Activated naive CD8-positive, alpha-beta T cell (primary cell): ENCODE data around the gene PC.

Experiments
- H3K27ac Mint-ChIP-seq: one replicate; pipeline ENCODE4 v1.8.0; 2021; ENCODE audit warnings: mixed read lengths
- H3K27me3 Mint-ChIP-seq: one replicate; pipeline ENCODE4 v1.8.0; 2021; ENCODE audit warnings: mixed read lengths
- H3K36me3 Mint-ChIP-seq: one replicate; pipeline ENCODE4 v1.8.0; 2021; ENCODE audit warnings: mixed read lengths
- H3K4me1 Mint-ChIP-seq: one replicate; pipeline ENCODE4 v1.8.0; 2021; ENCODE audit warnings: low read depth, mixed read lengths
- H3K4me3 Mint-ChIP-seq: one replicate; pipeline ENCODE4 v1.8.0; 2021; ENCODE audit warnings: mild to moderate bottlenecking, mixed read lengths
- H3K9me3 Mint-ChIP-seq: one replicate; pipeline ENCODE4 v1.8.0; 2021; ENCODE audit warnings: low read depth, mixed read lengths

PC gene

GRCh38 chr11:66901964-66902390 is 56.2 kb downstream of the PC start:
- Mint-ChIP-seq H3K4me3 (no peak overlapping the region), H3K9me3 (no peaks in the 10 kb centered on the region), H3K27ac (no peak overlapping the region), H3K36me3 (no peaks in the 10 kb centered on the region), H3K4me1 (no peaks in the 10 kb centered on the region), H3K27me3 (no peaks in the 10 kb centered on the region)

GRCh38 chr11:66894141-66894540 is 64.0 kb downstream of the PC start:
- no peaks in the 10 kb centered on the region for H3K36me3 Mint-ChIP-seq
- H3K4me3 Mint-ChIP-seq, result no peak overlapping the region
- no peaks in the 10 kb centered on the region for H3K27me3 Mint-ChIP-seq
- H3K27ac Mint-ChIP-seq, result no peak overlapping the region
- H3K4me1 Mint-ChIP-seq, result peaks cover 7% of the 10 kb centered on the region
- no peaks in the 10 kb centered on the region for H3K9me3 Mint-ChIP-seq

GRCh38 chr11:66892911-66893310 is 65.3 kb downstream of the PC start:
- Mint-ChIP-seq H3K4me1 (peaks cover 7% of the 10 kb centered on the region), H3K9me3 (no peaks in the 10 kb centered on the region), H3K27ac (no peak overlapping the region), H3K4me3 (no peak overlapping the region), H3K27me3 (no peaks in the 10 kb centered on the region), H3K36me3 (no peaks in the 10 kb centered on the region)

GRCh38 chr11:66891851-66892660 is 66.1 kb downstream of the PC start:
- H3K27me3 Mint-ChIP-seq, result no peaks in the 10 kb centered on the region
- no peaks in the 10 kb centered on the region for H3K36me3 Mint-ChIP-seq

GRCh38 chr11:66889960-66890359 is 68.2 kb downstream of the PC start:
- Mint-ChIP-seq H3K27me3 (no peaks in the 10 kb centered on the region), H3K27ac (no peak overlapping the region), H3K4me3 (no peak overlapping the region), H3K9me3 (no peaks in the 10 kb centered on the region), H3K4me1 (peaks cover 7% of the 10 kb centered on the region), H3K36me3 (peaks cover 3% of the 10 kb centered on the region)

More at GRCh38 chr11:66891851-66892660, 66.1 kb downstream of the PC start:
- Mint-ChIP-seq H3K4me1 (peaks cover 7% of the 10 kb centered on the region), H3K9me3 (no peaks in the 10 kb centered on the region), H3K4me3 (no peak overlapping the region), H3K27ac (no peak overlapping the region)

GRCh38 chr11:66888282-66888681 is 69.9 kb downstream of the PC start:
- Mint-ChIP-seq H3K36me3 (peaks cover 3% of the 10 kb centered on the region), H3K4me1 (peaks cover 7% of the 10 kb centered on the region), H3K27me3 (no peaks in the 10 kb centered on the region), H3K9me3 (no peaks in the 10 kb centered on the region), H3K4me3 (no peak overlapping the region), H3K27ac (no peak overlapping the region)

- H3K27me3 Mint-ChIP-seq, result no peaks in the 10 kb centered on the region
- H3K36me3 Mint-ChIP-seq, result peaks cover 3% of the 10 kb centered on the region
- no peak overlapping the region for H3K4me3 Mint-ChIP-seq
- peaks cover 7% of the 10 kb centered on the region for H3K4me1 Mint-ChIP-seq
- H3K9me3 Mint-ChIP-seq, result no peaks in the 10 kb centered on the region
- H3K27ac Mint-ChIP-seq, result no peak overlapping the region
Measured at GRCh38 chr11:66887526-66887925, 70.7 kb downstream of the PC start.

GRCh38 chr11:66886671-66887221 is 71.4 kb downstream of the PC start:
- H3K27ac Mint-ChIP-seq, result no peak overlapping the region
- H3K36me3 Mint-ChIP-seq, result peaks cover 3% of the 10 kb centered on the region
- H3K4me1 Mint-ChIP-seq, result peaks cover under 1% of the 10 kb centered on the region
- no peak overlapping the region for H3K4me3 Mint-ChIP-seq
- no peaks in the 10 kb centered on the region for H3K27me3 Mint-ChIP-seq
- H3K9me3 Mint-ChIP-seq, result no peaks in the 10 kb centered on the region

- Mint-ChIP-seq H3K27ac (no peak overlapping the region), H3K27me3 (no peaks in the 10 kb centered on the region), H3K9me3 (no peaks in the 10 kb centered on the region), H3K4me1 (peaks cover 4% of the 10 kb centered on the region), H3K4me3 (no peak overlapping the region), H3K36me3 (peaks cover 3% of the 10 kb centered on the region)
Measured at GRCh38 chr11:66885950-66886440, 72.2 kb downstream of the PC start.

GRCh38 chr11:66885469-66885868 is 72.7 kb downstream of the PC start:
- H3K4me3 Mint-ChIP-seq, result no peak overlapping the region
- H3K27ac Mint-ChIP-seq, result no peak overlapping the region
- peaks cover 9% of the 10 kb centered on the region for H3K4me1 Mint-ChIP-seq
- no peaks in the 10 kb centered on the region for H3K27me3 Mint-ChIP-seq
- H3K36me3 Mint-ChIP-seq, result peaks cover 3% of the 10 kb centered on the region
- H3K9me3 Mint-ChIP-seq, result no peaks in the 10 kb centered on the region

- H3K27me3 Mint-ChIP-seq, result no peaks in the 10 kb centered on the region
- peaks cover 12% of the 10 kb centered on the region for H3K4me1 Mint-ChIP-seq
- H3K36me3 Mint-ChIP-seq, result peaks cover 3% of the 10 kb centered on the region
- no peak overlapping the region for H3K27ac Mint-ChIP-seq
- no peaks in the 10 kb centered on the region for H3K9me3 Mint-ChIP-seq
- no peak overlapping the region for H3K4me3 Mint-ChIP-seq
Measured at GRCh38 chr11:66884443-66884842, 73.7 kb downstream of the PC start.

- Mint-ChIP-seq H3K36me3 (peaks cover 3% of the 10 kb centered on the region), H3K27ac (no peak overlapping the region), H3K4me3 (no peak overlapping the region), H3K4me1 (peaks cover 12% of the 10 kb centered on the region), H3K27me3 (no peaks in the 10 kb centered on the region), H3K9me3 (no peaks in the 10 kb centered on the region)
Measured at GRCh38 chr11:66883016-66883965, 74.9 kb downstream of the PC start.

- no peak overlapping the region for H3K27ac Mint-ChIP-seq
- H3K9me3 Mint-ChIP-seq, result no peaks in the 10 kb centered on the region
- no peak overlapping the region for H3K4me3 Mint-ChIP-seq
- H3K4me1 Mint-ChIP-seq, result peaks cover 12% of the 10 kb centered on the region
- H3K36me3 Mint-ChIP-seq, result peaks cover 3% of the 10 kb centered on the region
- H3K27me3 Mint-ChIP-seq, result no peaks in the 10 kb centered on the region
Measured at GRCh38 chr11:66882561-66883015, 75.6 kb downstream of the PC start.

- Mint-ChIP-seq H3K36me3 (peaks cover 3% of the 10 kb centered on the region), H3K4me3 (no peak overlapping the region), H3K4me1 (peaks cover 12% of the 10 kb centered on the region), H3K27me3 (no peaks in the 10 kb centered on the region), H3K27ac (no peak overlapping the region), H3K9me3 (no peaks in the 10 kb centered on the region)
Measured at GRCh38 chr11:66881927-66882452, 76.2 kb downstream of the PC start.
